CD4-positive, alpha-beta T cell treated with Interleukin-6 for 4 hours (primary cell): Measurements from ENCODE around the gene ANKRD6.

Source experiments
- DNase-seq: peaks from one replicate; pipeline ENCODE4 v3.0.0-alpha.2; 2020; ENCODE audit warnings: mixed read lengths

Gene ANKRD6

DNA sequence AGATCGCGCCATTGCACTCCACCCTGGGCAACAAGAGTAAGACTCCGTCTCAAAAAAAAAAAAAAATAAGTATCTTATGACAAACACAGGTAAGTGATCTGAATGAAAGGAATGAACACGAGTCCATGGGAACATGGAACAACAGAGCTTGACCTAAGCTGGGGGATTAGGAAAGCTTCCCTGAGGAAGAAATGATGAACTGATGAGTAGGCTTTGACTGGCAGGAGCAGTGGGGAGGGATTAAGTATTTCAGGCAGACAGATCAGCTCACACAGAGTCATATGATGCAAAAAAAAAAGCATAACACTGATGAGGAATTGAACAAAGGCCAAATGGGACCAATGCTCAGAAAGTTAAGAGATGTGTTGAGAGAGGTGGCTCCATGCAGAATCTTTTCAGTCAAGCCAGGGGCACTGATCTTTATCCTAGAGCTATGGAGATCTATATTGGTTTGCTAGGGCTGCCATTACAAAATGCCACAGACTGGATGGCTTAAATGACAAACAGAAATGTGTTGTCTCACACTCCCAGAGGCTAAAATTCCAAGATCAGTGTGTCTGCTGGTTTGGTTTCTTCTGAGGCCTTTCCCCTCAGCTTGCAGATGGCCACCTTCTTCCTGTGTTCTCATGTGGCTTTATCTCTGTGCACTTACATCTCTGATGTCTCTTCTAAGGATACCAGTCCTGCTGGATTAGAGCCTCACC, 85.6 kb downstream of the ANKRD6 start:
- DNase-seq = no peak

DNA sequence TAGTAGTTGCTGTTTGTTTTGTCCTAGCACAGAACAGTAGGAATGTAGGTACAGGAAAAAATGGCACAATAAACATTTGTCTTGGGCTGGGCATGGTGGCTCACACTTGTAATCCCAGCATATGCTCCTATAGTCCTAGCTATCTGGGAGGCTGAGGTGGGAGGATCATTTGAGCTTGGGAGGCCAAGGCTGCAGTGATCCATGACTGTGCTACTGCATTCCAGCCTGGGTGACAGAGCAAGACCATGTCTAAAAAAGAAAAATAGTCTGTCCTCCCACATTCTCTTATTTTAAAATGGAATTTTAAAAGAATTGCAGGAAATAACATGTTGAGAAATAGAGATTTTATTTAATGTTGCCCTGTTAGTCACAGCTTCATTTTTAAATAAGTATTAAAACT, 87.8 kb downstream of the ANKRD6 start:
- DNase-seq = no peak

- DNase-seq = no peak
These were observed 89.8 kb downstream of the ANKRD6 start for GRCh38 chr6:89522778-89523177.

- DNase-seq = no peak
These were observed 93.0 kb downstream of the ANKRD6 start for GRCh38 chr6:89525786-89526562.

DNA sequence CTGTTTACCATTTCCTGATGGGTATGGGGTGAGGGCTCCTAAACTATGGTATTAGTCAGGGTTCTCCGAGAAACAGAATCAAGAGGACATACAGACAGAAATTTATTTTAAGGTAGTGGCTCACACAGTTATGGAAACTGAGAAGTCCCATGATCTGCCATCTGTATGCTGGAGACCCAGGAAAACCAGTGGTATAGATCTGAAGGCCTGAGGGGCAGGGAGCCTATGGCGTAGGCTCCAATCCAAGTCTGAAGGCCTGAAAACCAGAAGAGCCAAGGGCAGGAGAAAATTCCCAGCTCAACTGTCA, 93.6 kb downstream of the ANKRD6 start:
- no peak for DNase-seq

GRCh38 chr6:89527634-89528033, 94.7 kb downstream of the ANKRD6 start:
- no peak for DNase-seq

DNA sequence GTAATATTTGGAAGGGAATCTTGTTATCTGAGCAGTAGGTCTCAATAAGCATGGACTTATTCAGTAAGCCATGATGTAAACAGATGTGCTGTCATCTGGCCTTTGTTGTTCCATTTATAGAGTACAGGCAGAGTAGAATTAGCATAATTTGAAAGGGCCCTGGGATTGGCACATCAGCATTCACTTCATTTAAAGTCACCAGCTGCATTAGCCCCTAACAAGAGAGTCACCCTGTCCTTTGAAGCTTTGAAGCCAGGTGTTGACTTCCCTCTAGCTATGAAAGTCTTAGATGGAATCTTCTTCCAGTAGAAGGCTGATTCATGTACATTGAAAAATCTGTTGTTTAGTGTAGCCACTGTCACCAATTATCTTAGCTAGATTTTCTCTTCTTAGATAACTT, 95.9 kb downstream of the ANKRD6 start:
- no peak for DNase-seq

GRCh38 chr6:89530982-89531381, 98.0 kb downstream of the ANKRD6 start:
- DNase-seq = no peak

GRCh38 chr6:89536231-89536630, 103.3 kb downstream of the ANKRD6 start:
- DNase-seq = no peak

DNA sequence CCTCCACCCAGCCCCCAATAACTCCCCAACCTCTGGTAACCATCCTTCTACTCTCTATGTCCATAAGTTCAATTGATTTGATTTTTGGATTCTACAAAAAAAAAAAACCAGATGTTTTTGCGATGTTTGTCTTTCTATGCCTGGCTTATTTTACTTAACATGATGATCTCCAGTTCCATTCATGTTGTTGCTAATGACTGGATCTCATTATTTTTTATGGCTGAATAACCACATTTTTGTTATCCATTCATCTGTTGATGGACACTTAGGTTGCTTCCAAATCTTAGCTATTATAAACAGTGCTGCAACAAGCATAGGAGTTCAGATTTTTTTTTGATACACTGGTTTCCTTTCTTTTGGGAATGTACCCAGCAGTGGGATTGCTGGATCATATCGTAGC, 106.8 kb downstream of the ANKRD6 start:
- no peak for DNase-seq

DNA sequence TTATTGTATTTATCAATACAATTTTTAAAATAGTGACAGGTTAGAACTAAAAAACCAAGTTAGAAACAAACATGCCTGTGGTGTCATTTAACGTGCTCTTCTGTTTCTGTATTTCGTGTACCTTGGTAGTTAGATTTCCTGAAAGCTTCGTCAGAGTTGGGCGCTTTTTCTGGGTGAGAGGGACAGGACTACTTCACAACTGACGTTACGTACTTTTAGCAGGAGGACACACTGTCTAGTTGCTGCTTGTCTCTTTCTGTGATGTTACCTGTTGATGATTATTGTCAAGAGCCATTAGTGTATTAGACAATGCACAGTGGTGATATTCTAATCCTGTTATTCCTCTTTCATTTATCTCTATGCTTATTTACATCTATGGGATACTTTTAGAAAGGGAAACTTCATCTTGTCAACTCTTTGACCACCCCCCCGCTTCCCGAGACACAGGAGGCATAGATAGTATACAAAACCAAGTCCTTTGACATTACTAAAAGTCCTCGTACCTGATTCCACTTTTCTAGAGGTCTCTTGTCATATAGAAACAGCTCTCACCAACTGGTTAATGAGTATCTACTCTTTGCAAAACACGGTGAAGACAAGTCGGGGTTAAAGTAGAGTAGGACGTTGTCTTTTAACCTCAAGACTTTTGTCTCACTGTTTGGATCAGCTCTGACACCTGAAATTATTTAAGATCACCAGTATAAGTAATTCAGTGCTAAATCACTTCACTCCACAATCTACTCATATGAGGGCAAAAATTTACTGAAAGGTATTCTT, 109.3 kb downstream of the ANKRD6 start:
- DNase-seq = no peak

DNA sequence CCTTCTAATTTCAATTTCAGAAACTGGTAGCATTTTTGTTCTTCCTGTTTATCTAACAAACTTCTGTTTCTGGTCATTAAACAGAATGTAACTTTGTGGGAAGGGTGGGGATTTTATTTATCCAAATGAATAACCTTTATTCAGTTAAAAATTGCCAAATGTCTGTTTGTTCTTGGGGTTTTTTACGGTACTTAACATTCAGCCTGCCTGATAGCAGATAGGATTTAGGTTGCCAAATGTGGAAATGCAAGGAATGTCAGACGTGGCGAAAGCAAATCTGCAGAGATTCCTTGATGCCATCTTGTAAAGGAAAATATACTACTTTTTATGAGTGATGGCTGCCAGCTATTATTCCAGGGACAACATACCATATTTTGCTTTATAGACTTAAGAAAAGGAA, 109.9 kb downstream of the ANKRD6 start:
- DNase-seq = no peak

DNA sequence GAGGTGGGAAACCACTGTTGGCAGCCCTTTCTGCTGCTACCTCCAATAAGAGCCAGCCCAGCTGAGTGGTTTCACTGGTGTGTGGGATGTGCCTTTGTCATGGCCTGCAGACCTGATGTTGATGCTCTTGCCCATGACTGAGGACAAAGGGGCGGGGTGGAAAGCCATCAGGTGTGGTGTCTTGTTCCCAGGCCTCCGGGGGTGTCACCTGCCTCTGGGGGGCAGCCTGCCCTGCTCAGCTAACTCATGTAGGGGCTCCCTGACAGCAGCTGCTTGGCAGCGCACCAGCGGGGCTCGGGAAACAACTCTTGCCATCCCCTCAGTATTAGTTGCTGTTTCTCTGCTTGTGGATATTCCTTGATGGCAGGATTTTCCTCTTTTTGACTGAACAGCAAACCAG, 114.3 kb downstream of the ANKRD6 start:
- no peak for DNase-seq

DNA sequence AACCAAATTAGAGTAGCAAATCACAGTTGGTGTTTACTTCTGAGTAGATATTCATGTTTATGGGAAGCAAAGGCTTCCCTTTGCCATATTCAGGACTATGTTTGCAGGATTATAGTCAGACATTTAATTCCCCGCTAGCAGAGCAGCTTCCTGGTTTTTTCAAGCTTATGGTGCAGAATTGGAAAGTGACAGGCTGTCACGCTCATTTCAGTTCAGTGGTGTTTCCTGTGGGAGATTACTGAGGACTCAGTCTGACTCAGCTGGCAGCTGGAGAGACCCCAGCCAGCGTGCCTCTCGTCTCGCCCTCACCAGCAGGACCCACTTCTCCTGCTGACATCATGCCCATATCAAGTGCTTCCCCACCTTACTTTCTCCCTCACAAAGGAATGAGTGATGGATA, 120.5 kb downstream of the ANKRD6 start:
- DNase-seq = no peak

DNA sequence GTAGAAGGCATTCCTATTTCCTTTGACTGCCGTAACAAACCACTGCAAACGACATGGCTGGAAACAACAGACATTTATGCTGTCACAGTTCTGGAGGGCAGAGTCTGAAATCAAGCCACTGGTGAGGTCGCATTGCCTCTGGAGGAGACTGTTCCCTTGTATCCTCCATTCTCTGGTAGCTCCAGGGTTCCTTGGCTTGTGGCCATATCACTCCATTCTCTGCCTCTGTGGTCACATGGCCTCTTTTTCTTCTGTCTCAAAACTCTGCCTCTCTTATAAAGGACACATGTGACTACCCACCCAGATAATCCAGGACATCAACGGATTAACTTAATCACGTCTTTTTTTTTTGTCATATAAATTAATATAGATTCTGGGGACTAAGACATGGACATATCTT, 121.2 kb downstream of the ANKRD6 start:
- DNase-seq = no peak

DNA sequence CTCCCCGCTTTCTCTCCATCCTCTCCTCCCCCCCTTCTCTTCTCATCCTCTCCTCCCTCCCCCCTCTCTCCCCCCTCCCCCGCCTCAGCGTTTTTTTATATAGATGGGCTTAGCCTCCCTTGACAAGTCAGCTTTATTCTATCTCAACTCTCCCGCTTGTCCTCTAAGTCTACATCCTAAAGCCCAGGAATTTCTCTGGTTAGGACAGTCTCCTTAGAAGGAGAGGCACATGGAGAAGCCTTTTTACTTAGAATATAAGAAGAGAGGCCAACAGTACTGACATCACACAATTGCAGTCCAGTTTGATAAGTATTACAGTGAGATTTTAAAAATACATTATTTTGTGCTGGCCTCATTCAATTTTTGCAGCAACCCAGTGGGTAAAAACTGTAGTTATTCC, 122.1 kb downstream of the ANKRD6 start:
- no peak for DNase-seq

- no peak for DNase-seq
These were observed 122.9 kb downstream of the ANKRD6 start for GRCh38 chr6:89555806-89556205.

GRCh38 chr6:89559487-89559886, 126.5 kb downstream of the ANKRD6 start:
- no peak for DNase-seq

DNA sequence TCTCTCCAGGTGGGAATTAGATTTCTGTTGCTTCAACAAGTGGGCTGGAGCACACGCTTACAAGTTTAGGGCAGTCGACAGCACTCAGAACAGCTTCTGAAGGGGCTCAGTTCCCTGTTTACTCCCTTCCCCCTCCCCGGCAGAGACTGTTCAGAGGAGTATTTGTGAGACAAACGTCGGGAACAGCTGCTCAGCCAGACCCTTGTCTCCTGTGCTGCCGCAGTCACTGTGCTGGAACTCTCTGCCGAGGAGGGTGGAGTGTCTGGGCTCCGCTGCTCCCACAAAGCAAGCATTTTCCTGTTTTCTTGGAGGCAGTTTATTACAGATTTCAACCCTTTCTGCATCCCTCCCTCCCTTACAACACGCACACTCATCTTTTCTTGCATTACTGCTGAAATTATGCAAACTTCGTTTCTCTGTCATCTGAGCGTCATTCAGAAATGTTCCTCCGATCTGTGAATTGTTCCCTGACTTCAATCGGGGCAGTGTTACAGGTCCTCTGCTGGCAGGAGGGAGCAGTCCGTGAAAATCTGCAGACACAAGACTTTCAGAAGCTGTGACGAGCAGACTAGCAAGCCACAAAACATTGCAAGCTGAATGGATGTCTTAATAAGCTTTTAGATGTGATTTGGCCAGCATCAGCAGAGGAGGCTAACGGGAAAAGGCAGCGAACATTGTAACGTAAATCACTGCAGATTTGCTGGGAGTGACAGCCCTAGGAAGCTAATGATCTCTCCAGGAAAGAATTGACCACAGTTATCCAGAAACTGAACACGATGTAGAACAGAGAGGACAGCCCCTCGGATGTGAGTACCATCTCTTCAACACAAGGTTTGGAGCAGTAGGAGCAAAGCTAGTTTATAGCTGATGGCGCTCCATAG, 129.4 kb downstream of the ANKRD6 start:
- DNase-seq = no peak

DNA sequence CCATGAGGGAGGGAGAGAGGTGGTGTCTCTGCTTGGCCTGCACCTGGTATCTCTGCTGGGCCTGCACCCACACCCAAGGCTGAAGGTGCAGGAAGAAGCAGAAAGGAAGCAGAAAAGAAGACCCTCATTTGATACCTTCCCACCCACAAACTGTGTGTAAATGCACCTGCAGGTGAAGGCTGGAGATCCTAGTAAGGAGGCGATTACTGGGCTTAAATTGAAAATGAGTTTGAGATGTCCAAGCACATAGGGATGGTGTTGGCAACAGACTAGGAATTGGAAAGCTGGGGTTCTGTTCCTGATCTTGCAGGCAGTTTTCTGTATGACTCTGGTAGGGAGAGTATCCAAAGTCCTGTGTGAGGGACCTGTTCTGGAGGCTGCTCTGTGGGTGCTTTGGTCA, 130.9 kb downstream of the ANKRD6 start:
- DNase-seq = no peak

- no peak for DNase-seq
These were observed 131.9 kb downstream of the ANKRD6 start for GRCh38 chr6:89564752-89565427.

- no peak for DNase-seq
These were observed 133.3 kb downstream of the ANKRD6 start for GRCh38 chr6:89566008-89566800.
